Mesenteric fat pad (tissue), 1 donor: ENCODE measurements around the gene CFB. TPM values are rescaled to one million over a fixed set of nuclear protein-coding genes. Genes with fewer than 3 reads are reported as not detected.

ENCODE experiments used
- DNase-seq: peaks from one replicate; pipeline ENCODE4 v3.0.0-alpha.2; 2020; ENCODE audit warnings: low spot score
- total RNA-seq: library from RNA; stranded (reverse); fragmentation: NEBNext Ultra II Directional; extraction: Animal tissue kit (Norgen Biotek cat#: 25700); gene quantifications from one replicate; pipeline ENCODE4 v1.2.1, GENCODE V29; 2021
- donor health status: DM: yes; HTN: yes; CAD: no.

The CFB gene
- total RNA-seq, 1 donor from 2014 or later = 38.0 TPM

DNA sequence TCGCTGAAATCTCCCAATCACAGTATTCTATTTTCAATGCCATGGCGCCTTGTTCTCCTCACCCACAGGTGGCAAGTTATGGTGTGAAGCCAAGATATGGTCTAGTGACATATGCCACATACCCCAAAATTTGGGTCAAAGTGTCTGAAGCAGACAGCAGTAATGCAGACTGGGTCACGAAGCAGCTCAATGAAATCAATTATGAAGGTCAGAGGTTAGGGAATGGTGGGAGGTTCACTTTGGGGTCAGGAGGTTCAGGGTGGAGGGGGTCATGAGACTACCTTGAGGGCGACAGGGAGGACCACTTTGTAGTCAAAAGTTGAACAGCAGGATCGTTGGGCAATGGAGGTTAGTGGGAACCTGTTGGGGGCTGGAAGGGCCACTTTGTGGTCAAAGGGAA, 2.4 kb downstream of the CFB start:
- DNase-seq = no peak

DNA sequence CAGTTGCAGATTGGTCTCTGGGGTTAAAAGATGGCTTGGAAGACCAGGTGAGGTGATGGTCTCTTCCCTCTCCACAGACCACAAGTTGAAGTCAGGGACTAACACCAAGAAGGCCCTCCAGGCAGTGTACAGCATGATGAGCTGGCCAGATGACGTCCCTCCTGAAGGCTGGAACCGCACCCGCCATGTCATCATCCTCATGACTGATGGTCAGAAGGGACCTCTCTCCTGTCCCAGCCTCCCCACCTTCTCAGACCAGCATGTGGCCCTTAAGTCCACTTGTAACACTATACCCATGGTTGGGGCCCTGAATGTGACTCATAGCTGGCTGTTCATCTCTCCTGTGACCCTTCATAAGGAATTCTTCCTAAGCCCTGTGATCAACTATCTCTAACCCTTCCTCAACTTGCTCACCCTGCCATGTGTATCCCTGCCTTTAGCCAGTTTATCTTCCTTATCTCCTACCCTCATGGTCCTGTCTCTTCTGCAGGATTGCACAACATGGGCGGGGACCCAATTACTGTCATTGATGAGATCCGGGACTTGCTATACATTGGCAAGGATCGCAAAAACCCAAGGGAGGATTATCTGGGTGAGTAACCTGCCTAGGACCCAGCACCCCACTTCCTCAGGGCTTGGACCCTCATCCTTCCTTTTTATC, 3.0 kb downstream of the CFB start:
- no peak for DNase-seq

DNA sequence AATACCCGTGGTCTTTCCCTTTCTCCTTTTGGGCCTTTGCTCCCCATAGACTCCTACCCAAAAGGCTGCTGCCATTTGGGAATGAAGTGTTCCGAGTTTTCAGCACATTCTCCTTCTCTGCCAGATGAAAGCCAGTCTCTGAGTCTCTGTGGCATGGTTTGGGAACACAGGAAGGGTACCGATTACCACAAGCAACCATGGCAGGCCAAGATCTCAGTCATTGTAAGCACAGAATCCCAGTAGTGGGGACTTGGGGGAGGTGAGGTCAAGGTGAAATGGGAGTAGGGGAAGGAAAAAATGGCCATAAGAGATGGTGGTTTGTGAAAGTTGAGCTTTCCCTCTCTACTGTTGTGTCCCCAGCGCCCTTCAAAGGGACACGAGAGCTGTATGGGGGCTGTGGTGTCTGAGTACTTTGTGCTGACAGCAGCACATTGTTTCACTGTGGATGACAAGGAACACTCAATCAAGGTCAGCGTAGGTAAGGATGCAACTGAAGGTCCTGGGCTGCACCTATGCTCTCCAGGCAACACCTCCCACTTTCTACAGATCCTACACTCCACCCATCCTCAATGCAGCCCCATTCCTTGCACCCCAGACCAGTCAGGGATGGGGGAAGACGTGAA, 4.1 kb downstream of the CFB start:
- DNase-seq = no peak

DNA sequence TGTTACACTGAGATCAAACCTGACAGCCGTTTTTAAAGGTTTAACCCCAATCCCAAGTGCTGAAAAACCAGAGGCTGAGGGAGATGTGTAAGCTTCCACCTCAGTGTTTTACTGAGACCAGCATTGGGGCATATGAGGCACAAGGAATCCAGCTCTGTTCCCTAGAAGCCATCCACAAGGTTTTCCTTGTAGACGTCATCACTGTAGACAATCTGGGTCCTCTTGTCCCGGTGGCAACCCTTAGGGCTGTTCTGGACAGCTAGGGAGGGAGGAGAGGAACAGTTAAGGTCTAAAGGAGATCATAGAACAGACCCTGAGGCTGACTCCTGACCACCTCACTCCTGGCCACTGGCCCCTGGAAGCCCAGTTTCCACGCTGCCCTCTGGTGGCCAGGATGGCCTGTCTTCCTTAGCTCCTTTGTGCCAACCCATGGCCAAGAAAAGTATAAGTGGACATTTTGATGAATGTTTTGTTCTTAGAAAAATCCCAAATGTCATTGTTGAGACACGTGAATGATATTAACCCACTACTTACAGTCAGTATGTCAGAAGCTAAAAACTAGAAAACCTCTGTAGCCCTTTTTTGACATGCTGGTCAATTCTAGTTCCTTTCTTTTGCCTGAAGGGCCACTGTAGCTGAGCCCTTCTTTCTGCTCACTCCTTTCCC, 6.4 kb downstream of the CFB start:
- DNase-seq = no peak

DNA sequence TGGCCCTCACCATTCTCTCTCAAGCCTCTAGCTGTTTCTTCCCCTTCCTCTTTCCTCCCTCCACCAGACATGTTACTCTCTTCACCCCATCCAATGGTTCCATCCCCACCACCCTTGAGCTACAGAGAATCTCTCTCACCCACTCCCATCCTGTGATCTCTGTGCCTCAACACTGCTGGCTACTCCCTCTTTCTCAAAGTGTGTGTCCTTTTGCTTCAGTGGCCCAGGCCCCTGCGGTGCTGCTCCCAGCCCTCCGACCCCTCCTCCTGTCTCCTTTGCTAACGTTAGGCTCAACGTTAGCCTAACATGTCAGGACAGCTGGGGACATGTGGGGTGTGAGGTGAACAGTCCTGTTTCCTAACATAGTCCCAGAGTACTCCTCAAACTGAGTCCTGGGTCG, 7.0 kb downstream of the CFB start:
- no peak for DNase-seq

DNA sequence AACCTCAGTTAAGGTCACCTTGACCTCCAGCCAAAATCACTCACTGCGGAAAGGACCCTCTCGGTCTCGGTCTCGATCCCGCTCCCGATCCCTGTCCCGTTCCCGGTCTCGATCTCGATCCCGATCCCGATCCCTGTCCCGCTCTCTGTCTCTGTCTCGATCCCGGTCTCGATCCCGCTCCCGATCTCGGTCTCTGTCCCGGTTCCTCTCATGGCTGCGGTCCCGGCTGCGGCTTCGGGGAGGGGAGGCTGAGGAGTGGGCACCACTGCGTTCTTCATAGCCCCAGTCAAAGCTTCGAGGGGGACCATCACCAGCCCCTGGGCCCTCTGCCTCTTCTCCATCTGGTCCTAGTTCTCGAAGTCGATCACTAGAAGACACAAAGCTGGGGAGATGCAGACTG, 8.6 kb downstream of the CFB start:
- no peak for DNase-seq

DNA sequence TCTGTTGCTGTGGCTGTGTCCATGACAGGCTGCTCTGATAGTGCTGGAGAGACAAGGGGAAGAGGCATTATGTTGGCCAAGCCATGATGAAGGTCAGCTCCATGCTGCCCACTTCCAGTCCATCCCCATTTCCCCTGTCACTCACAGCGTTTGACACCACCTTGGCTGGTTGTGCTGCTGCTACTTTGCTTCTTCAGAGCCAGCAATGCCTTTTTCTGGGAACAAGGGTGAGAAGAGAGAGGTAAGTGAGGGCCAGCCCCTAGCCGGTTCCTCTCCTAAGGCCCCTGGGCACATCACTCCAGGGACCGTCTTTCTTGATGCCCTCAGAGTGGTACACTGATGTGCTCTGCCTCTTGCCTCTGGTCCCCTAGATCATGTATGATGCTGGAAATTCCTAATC, 10.9 kb downstream of the CFB start:
- DNase-seq = no peak

DNA sequence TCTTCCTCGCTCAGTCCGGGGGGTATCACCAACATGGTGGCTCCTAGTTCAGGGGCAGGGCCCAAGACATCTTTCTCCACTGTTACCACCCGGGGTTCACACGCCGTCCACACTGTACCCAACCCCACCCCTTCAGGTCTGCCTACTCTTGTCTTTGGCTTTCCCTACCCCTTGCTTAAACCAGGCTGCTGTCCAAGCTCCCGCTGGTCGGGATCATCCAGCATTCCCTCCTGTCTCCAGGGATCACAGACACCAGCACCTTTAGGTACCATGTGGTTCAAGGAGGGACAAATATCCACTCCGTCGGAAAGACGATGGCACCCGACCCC, 12.5 kb downstream of the CFB start:
- DNase-seq = no peak

DNA sequence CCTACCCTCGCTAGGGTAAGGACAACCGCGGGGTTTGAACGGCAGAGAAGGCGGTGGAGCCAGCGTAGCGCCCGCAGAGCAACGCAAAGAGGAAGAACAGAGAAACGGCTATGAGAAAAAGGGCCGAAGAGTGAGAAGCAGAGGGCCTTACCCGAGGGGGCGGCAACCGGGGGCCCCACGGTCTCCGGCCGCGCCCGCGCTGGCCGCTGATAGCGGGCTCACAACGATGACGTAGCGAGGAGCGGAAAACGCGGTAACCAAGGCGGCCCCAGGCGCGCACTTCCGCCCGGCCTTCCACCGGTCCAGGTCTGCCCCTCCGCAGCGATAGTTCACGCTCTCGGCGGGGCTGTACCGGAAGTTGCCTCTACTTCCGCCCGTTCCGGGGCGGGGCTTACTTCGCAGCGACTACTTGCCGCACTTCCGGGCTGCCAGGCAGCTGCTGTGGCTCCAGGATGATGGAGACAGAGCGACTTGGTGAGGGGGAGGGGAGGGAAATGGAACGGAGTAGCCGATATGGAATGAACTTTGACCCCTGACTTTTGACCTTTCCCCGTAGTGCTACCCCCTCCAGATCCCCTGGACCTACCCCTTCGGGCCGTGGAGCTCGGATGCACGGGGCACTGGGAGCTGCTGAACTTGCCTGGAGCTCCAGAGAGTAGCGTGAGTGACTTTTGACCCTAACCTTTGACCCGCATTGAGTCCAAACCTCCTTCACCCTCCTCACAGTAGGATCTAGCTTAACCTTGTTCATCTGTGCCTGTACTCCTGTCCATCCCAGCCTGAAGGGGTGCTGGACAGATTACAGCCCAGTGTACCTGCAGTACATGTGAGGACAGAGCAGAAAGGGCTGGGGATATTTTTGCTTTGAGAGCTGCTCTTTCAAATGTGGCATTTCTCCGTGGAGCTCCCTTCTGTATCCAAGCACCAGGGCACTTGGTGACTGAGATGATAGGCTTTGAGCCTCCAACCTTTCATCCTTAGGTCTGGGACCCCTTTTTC, 13.1 kb downstream of the CFB start, which contains the start of the genes NELFE and SKIC2:
NELFE (minus strand) TSS at position 231 of the 999 bp plus-strand sequence. CDS start 525 bp downstream, outside the sequence.
SKIC2 (plus strand) TSS at position 435 of the 999 bp plus-strand sequence; CDS start at position 453, 18 bp downstream.
- DNase-seq = peak; percentile 100

DNA sequence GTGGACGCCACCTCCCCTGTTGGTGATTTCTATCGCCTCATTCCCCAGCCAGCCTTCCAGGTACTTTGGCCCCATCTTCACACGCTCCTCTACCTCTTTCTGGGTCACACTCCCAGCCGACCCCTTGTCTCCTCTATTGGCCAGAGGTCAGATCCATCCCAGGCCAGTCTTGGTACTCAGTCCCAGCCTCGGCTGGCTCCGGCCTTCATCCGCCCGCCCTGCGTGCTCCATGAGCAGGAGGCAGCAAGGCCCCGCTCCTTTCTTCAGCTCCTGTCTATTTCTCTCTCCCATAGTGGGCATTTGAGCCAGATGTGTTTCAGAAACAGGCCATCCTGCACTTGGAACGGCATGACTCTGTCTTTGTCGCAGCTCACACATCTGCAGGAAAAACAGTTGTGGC, 15.7 kb downstream of the CFB start:
- no peak for DNase-seq

DNA sequence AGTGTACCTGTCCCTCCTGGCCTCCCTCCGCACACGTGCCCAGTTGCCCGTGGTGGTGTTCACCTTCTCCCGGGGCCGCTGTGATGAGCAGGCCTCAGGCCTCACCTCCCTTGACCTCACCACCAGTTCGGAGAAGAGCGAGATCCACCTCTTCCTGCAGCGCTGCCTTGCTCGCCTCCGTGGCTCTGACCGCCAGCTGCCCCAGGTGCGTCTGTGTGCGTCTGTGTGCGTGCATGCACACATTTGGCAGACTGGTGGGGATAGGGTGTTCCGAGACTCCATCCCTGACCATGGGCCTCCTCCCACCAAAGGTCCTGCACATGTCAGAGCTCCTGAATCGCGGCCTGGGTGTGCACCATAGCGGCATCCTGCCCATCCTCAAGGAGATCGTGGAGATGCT, 18.0 kb downstream of the CFB start:
- DNase-seq = no peak

DNA sequence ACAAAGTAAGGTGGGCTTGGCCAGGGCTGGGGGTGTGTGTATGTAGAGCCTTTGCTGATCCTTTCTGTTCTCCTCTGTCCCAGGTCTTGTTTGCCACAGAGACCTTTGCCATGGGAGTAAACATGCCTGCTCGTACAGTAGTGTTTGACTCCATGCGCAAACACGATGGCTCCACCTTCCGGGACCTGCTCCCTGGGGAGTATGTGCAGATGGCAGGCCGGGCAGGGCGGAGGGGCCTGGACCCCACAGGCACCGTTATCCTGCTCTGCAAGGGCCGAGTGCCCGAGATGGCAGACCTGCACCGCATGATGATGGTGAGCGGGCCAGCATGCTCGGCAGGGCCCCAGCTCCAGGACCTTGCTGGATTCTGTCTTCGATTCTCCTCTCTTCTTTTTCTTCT, 19.8 kb downstream of the CFB start:
- DNase-seq = no peak

DNA sequence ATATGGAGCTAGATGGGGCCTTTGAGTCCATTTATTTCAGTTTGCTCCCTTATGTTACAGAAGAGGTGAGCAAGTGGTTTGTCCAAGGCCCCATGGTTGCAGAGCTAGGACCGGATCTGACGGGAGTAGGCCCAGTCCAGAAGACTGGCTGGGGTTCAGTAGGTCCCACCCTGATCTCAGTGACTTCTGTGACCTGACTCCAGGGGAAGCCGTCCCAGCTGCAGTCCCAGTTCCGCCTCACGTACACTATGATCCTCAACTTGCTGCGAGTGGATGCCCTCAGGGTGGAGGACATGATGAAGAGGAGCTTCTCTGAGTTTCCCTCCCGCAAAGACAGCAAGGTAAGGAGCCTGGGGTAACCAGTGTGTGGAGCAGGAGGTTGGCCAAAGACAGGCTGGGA, 20.6 kb downstream of the CFB start:
- DNase-seq = no peak

DNA sequence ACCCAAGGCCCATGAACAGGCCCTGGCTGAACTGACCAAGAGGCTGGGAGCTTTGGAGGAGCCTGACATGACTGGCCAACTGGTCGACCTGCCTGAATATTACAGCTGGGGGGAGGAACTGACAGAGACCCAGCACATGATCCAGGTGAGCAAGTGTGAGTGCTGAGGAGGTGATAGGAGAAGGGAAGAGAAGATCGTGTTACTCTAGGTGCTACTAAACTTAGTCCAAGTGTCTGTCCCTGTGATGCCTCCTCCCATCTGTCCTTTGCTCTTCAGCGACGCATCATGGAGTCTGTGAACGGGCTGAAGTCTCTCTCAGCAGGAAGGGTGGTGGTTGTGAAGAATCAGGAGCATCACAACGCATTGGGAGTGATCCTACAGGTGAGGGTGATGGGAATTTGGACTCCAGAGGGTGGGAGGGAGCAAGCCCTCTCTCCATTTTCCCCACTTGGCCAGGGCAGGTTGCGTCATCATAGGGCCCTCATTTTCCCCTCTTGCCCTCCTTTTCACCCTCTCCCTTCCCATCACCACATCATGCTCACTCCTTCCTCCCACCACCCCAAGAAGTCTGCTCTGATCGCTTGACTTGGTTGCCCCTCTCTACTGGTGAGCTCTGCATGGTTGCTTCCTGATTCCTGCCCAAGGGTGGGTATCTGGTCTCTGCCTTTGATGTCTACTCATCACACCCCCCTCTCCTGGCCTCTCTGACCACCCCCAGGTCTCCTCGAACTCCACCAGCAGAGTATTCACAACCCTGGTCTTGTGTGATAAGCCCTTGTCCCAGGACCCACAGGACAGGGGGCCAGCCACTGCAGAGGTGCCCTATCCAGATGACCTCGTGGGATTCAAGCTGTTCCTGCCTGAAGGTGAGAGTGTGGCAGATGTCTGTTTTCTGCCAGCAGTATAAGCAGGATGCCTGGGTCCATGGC, 21.4 kb downstream of the CFB start:
- no peak for DNase-seq

DNA sequence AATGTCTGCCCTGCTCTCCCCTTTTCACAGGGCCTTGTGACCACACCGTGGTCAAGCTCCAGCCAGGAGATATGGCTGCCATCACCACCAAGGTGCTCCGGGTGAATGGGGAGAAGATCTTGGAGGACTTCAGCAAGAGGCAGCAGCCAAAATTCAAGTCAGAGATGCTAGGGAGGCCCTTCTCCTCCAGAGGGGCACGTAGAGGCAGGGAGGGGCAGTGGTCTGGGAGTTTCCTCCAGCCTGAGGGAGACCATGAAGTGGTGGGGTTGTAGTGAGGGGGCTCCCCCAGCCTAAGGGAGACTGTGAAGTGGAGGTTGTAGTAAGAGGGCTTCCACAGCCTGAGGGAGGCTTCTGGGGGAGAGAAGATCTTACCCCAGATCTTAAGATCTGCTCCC, 22.0 kb downstream of the CFB start:
- DNase-seq = no peak

DNA sequence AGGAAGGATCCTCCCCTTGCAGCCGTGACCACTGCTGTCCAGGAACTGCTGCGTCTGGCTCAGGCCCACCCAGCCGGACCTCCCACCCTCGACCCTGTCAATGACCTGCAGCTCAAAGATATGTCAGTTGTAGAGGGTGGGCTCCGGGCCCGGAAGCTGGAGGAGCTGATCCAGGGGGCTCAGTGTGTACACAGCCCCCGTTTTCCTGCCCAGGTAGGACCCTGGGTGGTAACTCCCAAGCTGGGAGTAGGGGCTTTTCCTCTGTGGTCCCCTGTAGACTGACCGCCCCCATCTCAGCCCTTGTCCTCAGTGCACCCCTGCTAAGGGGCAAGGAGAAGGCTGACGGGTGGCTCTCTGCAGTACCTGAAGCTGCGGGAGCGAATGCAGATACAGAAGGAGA, 22.4 kb downstream of the CFB start:
- no peak for DNase-seq

DNA sequence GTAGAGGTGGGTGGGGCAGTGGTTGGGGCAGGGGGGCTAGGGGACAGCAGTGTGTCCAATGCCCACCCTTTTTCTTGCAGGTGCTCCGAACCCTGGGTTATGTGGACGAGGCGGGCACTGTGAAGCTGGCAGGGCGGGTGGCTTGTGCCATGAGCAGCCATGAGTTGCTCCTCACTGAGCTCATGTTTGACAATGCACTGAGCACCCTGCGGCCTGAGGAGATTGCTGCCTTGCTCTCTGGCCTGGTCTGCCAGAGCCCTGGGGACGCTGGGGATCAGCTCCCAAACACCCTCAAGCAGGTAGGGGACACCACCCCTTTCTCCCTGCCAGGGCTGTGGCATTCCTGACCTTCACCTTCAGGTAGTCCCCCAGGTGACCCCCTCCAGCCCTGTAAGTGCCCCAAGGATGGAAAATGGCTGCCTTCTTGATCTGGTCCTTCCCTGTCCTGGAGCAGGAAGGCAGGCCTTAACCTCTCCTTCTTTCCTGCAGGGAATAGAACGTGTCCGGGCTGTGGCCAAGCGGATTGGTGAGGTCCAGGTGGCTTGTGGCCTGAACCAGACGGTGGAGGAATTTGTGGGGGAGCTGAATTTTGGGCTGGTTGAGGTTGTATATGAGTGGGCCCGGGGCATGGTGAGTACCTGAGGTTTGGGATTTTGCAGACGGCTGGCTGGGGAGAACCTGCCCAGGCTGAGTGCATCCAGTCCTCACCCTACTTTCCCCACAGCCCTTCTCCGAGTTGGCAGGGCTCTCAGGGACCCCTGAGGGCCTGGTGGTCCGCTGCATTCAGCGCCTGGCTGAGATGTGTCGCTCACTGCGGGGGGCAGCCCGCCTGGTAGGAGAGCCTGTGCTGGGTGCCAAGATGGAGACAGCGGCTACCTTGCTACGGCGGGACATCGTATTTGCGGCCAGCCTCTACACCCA, 23.2 kb downstream of the CFB start:
- DNase-seq = no peak

DNA sequence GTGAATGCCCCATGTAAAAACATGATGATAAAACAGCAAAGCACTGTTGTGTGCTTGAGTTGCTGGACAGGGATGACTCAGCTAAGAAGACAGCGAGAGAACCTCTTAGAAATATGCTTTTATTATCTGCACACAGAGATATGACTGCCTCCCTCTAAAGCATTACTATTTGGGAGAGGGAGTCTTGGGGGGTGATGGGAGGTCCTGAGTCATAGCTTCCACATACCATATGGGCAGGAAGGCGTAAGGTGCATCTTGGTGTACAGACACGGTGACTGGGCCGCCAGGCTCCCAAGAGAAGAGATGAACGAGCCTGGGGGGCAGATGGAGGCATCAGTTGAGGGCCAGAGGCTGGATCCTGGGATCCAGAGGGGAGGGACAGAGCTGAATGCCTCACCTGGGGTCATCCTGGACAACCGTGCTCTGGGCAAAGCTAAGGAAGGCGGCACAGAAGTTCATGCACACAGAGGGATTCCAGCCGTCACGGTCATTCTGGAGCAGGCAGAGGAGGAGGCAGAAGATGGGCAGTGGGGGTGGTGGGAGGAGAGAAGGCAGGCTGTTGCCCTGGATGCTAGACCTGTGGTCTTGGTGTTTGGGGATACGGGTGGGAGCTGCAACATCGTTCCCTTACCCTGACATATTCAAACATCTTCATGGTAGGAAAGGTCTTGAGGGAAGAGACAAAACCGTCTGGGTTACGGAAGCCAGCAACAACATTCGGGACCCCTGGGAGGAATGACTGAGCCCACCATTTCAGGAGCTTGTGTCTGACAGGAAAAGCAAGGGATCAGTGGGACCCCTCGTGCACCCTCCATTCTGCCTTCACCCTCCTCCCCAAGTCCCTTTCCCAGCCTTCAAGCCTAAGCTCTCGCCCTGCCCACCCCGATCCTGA, 24.1 kb downstream of the CFB start:
- DNase-seq = no peak
